ENCODE results near the gene SMYD2. TPM values are rescaled to one million over a fixed set of nuclear protein-coding genes. Genes with fewer than 3 reads are reported as not detected.
A peak's percentile ranks its signal among the peaks of the same experiment; 100 is the strongest.

Gene SMYD2
- total RNA-seq, 2 donors from 2014 or later, result 13.8 to 22.4 TPM

- Mint-ChIP-seq H3K9me3 (no peaks in the 10 kb centered on the region), H3K4me1 (peaks cover 23% of the 10 kb centered on the region), H3K36me3 (ENCODE audit: low read depth) (no peaks in the 10 kb centered on the region), H3K27me3 (ENCODE audit: insufficient read depth) (peaks cover 16% of the 10 kb centered on the region), H3K4me3 (no peak overlapping the region), H3K27ac (no peak overlapping the region)
- no peaks in the 10 kb centered on the region for H3K9me3 ChIP-seq (ENCODE audit: control insufficient read depth, low read length)
- no peak for TF ChIP-seq CTCF (conservative IDR thresholded peaks at IDR 0.05)
- no peak overlapping the region for H3K4me3 ChIP-seq (ENCODE audit: low read length)
- no peaks in the 10 kb centered on the region for H3K36me3 ChIP-seq (ENCODE audit: control insufficient read depth, insufficient read depth, low read length)
- H3K27ac ChIP-seq (ENCODE audit: low read depth, low read length), result no peak overlapping the region
- no peak overlapping the region for H3K9ac ChIP-seq (ENCODE audit: extremely low read depth, low read length, poor library complexity, severe bottlenecking)
- 51 to 77% methylated on average over 5 to 9 of the region's 11 CpGs for WGBS, 2 experiments (ENCODE audit: insufficient coverage in 1 of 2, insufficient read length in 1 of 2)
- H3K4me1 ChIP-seq (ENCODE audit: control insufficient read depth, insufficient read depth, low read length), result no peaks in the 10 kb centered on the region
- H3K27me3 ChIP-seq (ENCODE audit: control insufficient read depth, insufficient read depth, low read length, poor library complexity, severe bottlenecking), result no peaks in the 10 kb centered on the region
- DNase-seq, result no peak
Measured at GRCh38 chr1:214277704-214278635, 3.0 kb upstream of the SMYD2 start.

GRCh38 chr1:214280386-214281020 lies 456 bp upstream of the SMYD2 start:
- Mint-ChIP-seq H3K27ac (peak overlapping the region; percentile 93), H3K4me1 (peaks cover 33% of the 10 kb centered on the region), H3K27me3 (ENCODE audit: insufficient read depth) (peaks cover 8% of the 10 kb centered on the region), H3K36me3 (ENCODE audit: low read depth) (no peaks in the 10 kb centered on the region), H3K4me3 (peak overlapping the region; percentile 72), H3K9me3 (no peaks in the 10 kb centered on the region)
- H3K4me3 ChIP-seq (ENCODE audit: low read length), result peak overlapping the region; percentile 87
- no peaks in the 10 kb centered on the region for H3K4me1 ChIP-seq (ENCODE audit: control insufficient read depth, insufficient read depth, low read length)
- peak; percentile 25 for TF ChIP-seq CTCF (conservative IDR thresholded peaks at IDR 0.05)
- H3K9me3 ChIP-seq (ENCODE audit: control insufficient read depth, low read length), result no peaks in the 10 kb centered on the region
- H3K36me3 ChIP-seq (ENCODE audit: control insufficient read depth, insufficient read depth, low read length), result no peaks in the 10 kb centered on the region
- WGBS, 2 experiments (ENCODE audit: insufficient coverage in 1 of 2, insufficient read length in 1 of 2), result 3% methylated on average over 12 to 42 of the region's 42 CpGs
- H3K9ac ChIP-seq (ENCODE audit: extremely low read depth, low read length, poor library complexity, severe bottlenecking), result peak overlapping the region; percentile 69
- peak; percentile 83 for DNase-seq
- peak overlapping the region; percentile 72 for H3K27ac ChIP-seq (ENCODE audit: low read depth, low read length)
- H3K27me3 ChIP-seq (ENCODE audit: control insufficient read depth, insufficient read depth, low read length, poor library complexity, severe bottlenecking), result no peaks in the 10 kb centered on the region

- Mint-ChIP-seq H3K4me3 (peak overlapping the region; percentile 72), H3K36me3 (ENCODE audit: low read depth) (no peaks in the 10 kb centered on the region), H3K4me1 (peaks cover 33% of the 10 kb centered on the region), H3K27ac (no peak overlapping the region), H3K27me3 (ENCODE audit: insufficient read depth) (peaks cover 8% of the 10 kb centered on the region), H3K9me3 (no peaks in the 10 kb centered on the region)
- H3K36me3 ChIP-seq (ENCODE audit: control insufficient read depth, insufficient read depth, low read length), result no peaks in the 10 kb centered on the region
- H3K9me3 ChIP-seq (ENCODE audit: control insufficient read depth, low read length), result no peaks in the 10 kb centered on the region
- peak overlapping the region; percentile 87 for H3K4me3 ChIP-seq (ENCODE audit: low read length)
- no peaks in the 10 kb centered on the region for H3K27me3 ChIP-seq (ENCODE audit: control insufficient read depth, insufficient read depth, low read length, poor library complexity, severe bottlenecking)
- H3K27ac ChIP-seq (ENCODE audit: low read depth, low read length), result no peak overlapping the region
- no peak for TF ChIP-seq CTCF (conservative IDR thresholded peaks at IDR 0.05)
- no peak for DNase-seq
- H3K4me1 ChIP-seq (ENCODE audit: control insufficient read depth, insufficient read depth, low read length), result no peaks in the 10 kb centered on the region
- WGBS, 2 experiments (ENCODE audit: insufficient coverage in 1 of 2, insufficient read length in 1 of 2), result 16 to 21% methylated on average over 8 to 14 of the region's 14 CpGs
- H3K9ac ChIP-seq (ENCODE audit: extremely low read depth, low read length, poor library complexity, severe bottlenecking), result peak overlapping the region; percentile 42
Measured at GRCh38 chr1:214281720-214282629, 1.0 kb downstream of the SMYD2 start.

Data from endodermal cell (in vitro differentiated cells).